Mammary epithelial cell (primary cell): ENCODE measurements around the gene VAV3.

Experiments
- CTCF ChIP-seq, 2 donors: IDR thresholded peaks in 1 of 2; conservative IDR thresholded peaks in 1 of 2; 2 replicates each; pipeline ENCODE4 v1.5.1; 2011 to 2012; ENCODE audit warnings: inconsistent platforms in 2 of 2, low read length in 2 of 2, mild to moderate bottlenecking in 2 of 2, control low read depth in 1 of 2, low read depth in 1 of 2; ENCODE audit not compliant: insufficient read depth in 1 of 2; ENCODE audit errors: extremely low read depth in 1 of 2
- EZH2 ChIP-seq: IDR thresholded peaks from 2 replicates; pipeline ENCODE4 v1.6.1; 2012; ENCODE audit warnings: low read length, inconsistent platforms, borderline replicate concordance

DNA sequence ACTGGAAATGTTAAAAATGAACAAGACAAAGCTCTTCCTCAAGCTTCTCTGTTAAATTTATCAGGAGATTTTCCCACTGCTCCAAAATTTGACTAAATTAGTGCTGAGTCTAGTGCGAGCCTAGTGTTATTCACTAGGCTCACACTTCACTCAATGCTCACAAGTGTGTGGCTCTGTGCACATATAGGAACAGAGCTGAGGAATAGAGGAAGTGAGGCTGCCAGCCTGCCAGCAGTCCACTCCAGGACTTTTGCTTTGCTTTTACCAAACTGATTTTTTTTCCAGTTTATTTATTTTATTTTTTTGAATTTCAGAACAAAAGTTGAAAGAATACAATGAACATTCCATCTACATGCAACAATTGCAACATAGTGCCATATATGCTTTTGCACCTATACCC is 87.2 kb downstream of the VAV3 start:
- TF ChIP-seq CTCF (conservative IDR thresholded peaks at IDR 0.05 in 1 of 2, IDR thresholded peaks at IDR 0.05 in 1 of 2; ENCODE audit: extremely low read depth in 1 of 2, insufficient read depth in 1 of 2, low read depth in 1 of 2, low read length in 2 of 2) (no peak), EZH2 (no peak)
